Naive thymus-derived CD8-positive, alpha-beta T cell (primary cell): Measurements from ENCODE around the gene UGT2B11. TPM values are rescaled to one million over a fixed set of nuclear protein-coding genes. Genes with fewer than 3 reads are reported as not detected.
"Not testable (repeated sequence)": the region's sequence is repeated elsewhere in the genome, so short reads cannot be mapped to it uniquely, and the experiment has no call there.

ENCODE experiments used
- ATAC-seq, 2 donors: fragments of 150-1000 bp; cut with Tn5 transposase in 1 of 2; sonication (Bioruptor Pico), chemical (Tn5 transposase) in 1 of 2; 1 replicate in 1 of 2; 2 replicates in 1 of 2; pipeline ENCODE4 v1.10.0; 2021; ENCODE audit warnings: mild to moderate bottlenecking in 2 of 2, moderate library complexity in 2 of 2
- POLR2A ChIA-PET: fragments of 350-600 bp; sonication (Branson Sonifier 250); formaldehyde crosslinking; loops from one replicate; lab custom pipeline; 2021; ENCODE audit warnings: antibody characterized with exemption; lab: Charles Lee
- DNase-seq, 10 donors: peaks; one replicate each; pipeline versions ENCODE4 v3.0.0 to v3.0.0-alpha.2; 2020 to 2022
- H3K27ac Mint-ChIP-seq, 10 donors: one replicate each; pipeline ENCODE4 v1.8.0; 2020 to 2022; ENCODE audit warnings: mild to moderate bottlenecking in 10 of 10, mixed read lengths in 10 of 10, moderate library complexity in 4 of 10, inconsistent platforms in 1 of 10
- H3K27me3 Mint-ChIP-seq, 5 donors: one replicate each; pipeline ENCODE4 v1.8.0; 2021 to 2022; ENCODE audit warnings: mixed read lengths in 5 of 5
- H3K36me3 Mint-ChIP-seq, 3 donors: one replicate each; pipeline ENCODE4 v1.8.0; 2020 to 2022; ENCODE audit warnings: mixed read lengths in 3 of 3, mild to moderate bottlenecking in 2 of 3, inconsistent platforms in 1 of 3
- H3K4me1 Mint-ChIP-seq, 4 donors: one replicate each; pipeline ENCODE4 v1.8.0; 2021 to 2022; ENCODE audit warnings: mixed read lengths in 4 of 4
- H3K4me3 Mint-ChIP-seq, 10 donors: one replicate each; pipeline ENCODE4 v1.8.0; 2020 to 2022; ENCODE audit warnings: mild to moderate bottlenecking in 10 of 10, mixed read lengths in 10 of 10, moderate library complexity in 6 of 10, inconsistent platforms in 1 of 10
- H3K9me3 Mint-ChIP-seq, 9 donors: one replicate each; pipeline ENCODE4 v1.8.0; 2020 to 2022; ENCODE audit warnings: mixed read lengths in 9 of 9, mild to moderate bottlenecking in 3 of 9, inconsistent platforms in 1 of 9, moderate library complexity in 1 of 9
- polyA plus RNA-seq, 3 donors: library from polyadenylated mRNA; unstranded; fragments of 300-500 nt; fragmentation: Illumina TruSeq; gene quantifications; one replicate each; pipeline ENCODE4 v1.2.3, GENCODE V29; 2021
- total RNA-seq, 8 experiments: library from RNA in 2 of 8; stranded (reverse) in 2 of 8; gene quantifications; one replicate each; pipeline ENCODE4 v1.2.3 and lab custom pipeline; 2021 to 2026

Gene UGT2B11
- not detected for total RNA-seq
- polyA plus RNA-seq = not detected
- 0 reads per million in 6 experiments for total RNA-seq (lab: John Stamatoyannopoulos, UW)

GRCh38 chr4:69214716-69215115 lies at the start of gene UGT2B11:
UGT2B11 (minus strand) TSS chr4:69214748; CDS start chr4:69214722, 26 bp downstream.
- POLR2A ChIA-PET = no interaction called here
- Mint-ChIP-seq H3K4me3 (no peak within 1 kb of the TSS), H3K27me3 (no peaks in the 10 kb centered on the region), H3K4me1 (no peaks in the 10 kb centered on the region), H3K36me3 (no peaks in the 10 kb centered on the region), H3K27ac (no peak within 1 kb of the TSS), H3K9me3 (no peaks in the 10 kb centered on the region)
- DNase-seq (no peak), ATAC-seq (no peak)

- H3K27ac Mint-ChIP-seq, H3K4me3 Mint-ChIP-seq, ATAC-seq, H3K4me1 Mint-ChIP-seq, DNase-seq, H3K27me3 Mint-ChIP-seq, H3K36me3 Mint-ChIP-seq, POLR2A ChIA-PET: not testable (repeated sequence)
- peaks cover 0 to 11% (median 0%) of the 10 kb centered on the region in 9 donors for H3K9me3 Mint-ChIP-seq
Measured at GRCh38 chr4:69253147-69253772, 38.7 kb upstream of the UGT2B11 start.

GRCh38 chr4:69250884-69251283 lies 36.3 kb upstream of the UGT2B11 start:
- DNase-seq, H3K4me1 Mint-ChIP-seq, POLR2A ChIA-PET, H3K27me3 Mint-ChIP-seq, H3K36me3 Mint-ChIP-seq, H3K4me3 Mint-ChIP-seq, H3K27ac Mint-ChIP-seq, ATAC-seq: not testable (repeated sequence)
- peaks cover under 1 to 23% (median 10%) of the 10 kb centered on the region in 9 donors for H3K9me3 Mint-ChIP-seq

GRCh38 chr4:69242562-69243240 lies 28.2 kb upstream of the UGT2B11 start:
- H3K4me1 Mint-ChIP-seq, H3K36me3 Mint-ChIP-seq, H3K27me3 Mint-ChIP-seq, POLR2A ChIA-PET, H3K4me3 Mint-ChIP-seq, ATAC-seq, H3K27ac Mint-ChIP-seq, DNase-seq: not testable (repeated sequence)
- peaks cover 3 to 34% (median 13%) of the 10 kb centered on the region in 9 donors for H3K9me3 Mint-ChIP-seq

DNA sequence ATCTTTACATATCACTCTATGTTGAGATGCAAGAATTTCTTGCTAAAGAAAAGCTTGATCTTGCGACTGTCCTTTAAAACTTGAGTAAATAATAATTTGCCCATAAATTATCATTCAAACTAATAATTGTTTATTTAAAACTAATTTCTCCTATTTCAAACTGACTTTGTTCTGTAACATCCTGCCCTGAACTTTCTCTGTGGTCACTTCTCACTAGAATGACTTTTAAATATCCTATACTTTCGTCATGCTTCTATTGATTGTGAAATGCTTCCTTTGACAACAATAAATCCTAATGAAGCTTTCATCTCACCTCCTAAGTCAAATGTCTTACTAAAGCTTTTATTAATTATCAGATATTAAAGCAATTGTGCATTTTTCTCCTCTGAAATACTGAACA lies 27.2 kb upstream of the UGT2B11 start:
- ATAC-seq, H3K4me1 Mint-ChIP-seq, H3K27ac Mint-ChIP-seq, H3K36me3 Mint-ChIP-seq, H3K27me3 Mint-ChIP-seq, POLR2A ChIA-PET, DNase-seq, H3K4me3 Mint-ChIP-seq: not testable (repeated sequence)
- peaks cover 3 to 27% (median 13%) of the 10 kb centered on the region in 9 donors for H3K9me3 Mint-ChIP-seq

GRCh38 chr4:69240787-69241186 lies 26.2 kb upstream of the UGT2B11 start:
- H3K4me3 Mint-ChIP-seq, H3K27ac Mint-ChIP-seq, POLR2A ChIA-PET, ATAC-seq, DNase-seq, H3K27me3 Mint-ChIP-seq, H3K36me3 Mint-ChIP-seq, H3K4me1 Mint-ChIP-seq: not testable (repeated sequence)
- H3K9me3 Mint-ChIP-seq = peaks cover 2 to 18% (median 6%) of the 10 kb centered on the region in 9 donors

GRCh38 chr4:69239557-69240168 lies 25.1 kb upstream of the UGT2B11 start:
- no peaks in the 10 kb centered on the region for H3K4me1 Mint-ChIP-seq
- H3K27ac Mint-ChIP-seq = no peak overlapping the region
- peaks cover 0 to 12% (median 3%) of the 10 kb centered on the region in 9 donors for H3K9me3 Mint-ChIP-seq
- DNase-seq = no peak
- POLR2A ChIA-PET = no interaction called here
- peaks cover 0 to under 1% (median 0%) of the 10 kb centered on the region in 5 donors for H3K27me3 Mint-ChIP-seq
- no peak for ATAC-seq
- H3K36me3 Mint-ChIP-seq = no peaks in the 10 kb centered on the region
- no peak overlapping the region for H3K4me3 Mint-ChIP-seq

DNA sequence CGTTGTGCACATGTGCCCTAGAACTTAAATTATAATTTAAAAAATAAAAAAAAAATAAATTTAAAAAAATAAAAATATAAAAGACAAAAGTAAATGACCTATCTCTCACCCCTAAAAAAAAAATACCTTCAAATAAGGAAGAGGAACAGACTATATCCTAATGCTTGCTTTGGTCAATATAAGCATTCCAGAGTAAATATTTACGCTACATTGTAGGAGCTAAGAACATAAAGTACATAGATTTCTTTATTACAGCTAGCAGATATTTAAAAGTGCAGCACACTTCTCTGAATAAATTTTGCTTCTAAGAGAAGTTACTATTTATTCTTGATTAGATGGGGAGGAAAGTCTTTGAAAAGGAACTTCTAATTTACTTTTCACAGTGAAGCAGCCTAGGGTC lies 24.5 kb upstream of the UGT2B11 start:
- DNase-seq = no peak
- Mint-ChIP-seq H3K4me3 (no peak overlapping the region), H3K4me1 (no peaks in the 10 kb centered on the region), H3K27me3 (peaks cover 0 to 6% (median 0%) of the 10 kb centered on the region in 5 donors), H3K9me3 (peaks cover 0 to 18% (median 3%) of the 10 kb centered on the region in 9 donors), H3K36me3 (no peaks in the 10 kb centered on the region), H3K27ac (no peak overlapping the region)
- no peak for ATAC-seq
- POLR2A ChIA-PET = no interaction called here

GRCh38 chr4:69224891-69225290 lies 10.3 kb upstream of the UGT2B11 start:
- peaks cover 0 to 1% (median 0%) of the 10 kb centered on the region in 5 donors for H3K27me3 Mint-ChIP-seq
- H3K9me3 Mint-ChIP-seq = peaks cover 0 to 8% (median 0%) of the 10 kb centered on the region in 9 donors
- H3K4me1 Mint-ChIP-seq = no peaks in the 10 kb centered on the region
- H3K36me3 Mint-ChIP-seq = no peaks in the 10 kb centered on the region
- H3K4me3 Mint-ChIP-seq = no peak overlapping the region
- ATAC-seq (no peak), DNase-seq (no peak)
- POLR2A ChIA-PET = no interaction called here
- H3K27ac Mint-ChIP-seq = no peak overlapping the region

DNA sequence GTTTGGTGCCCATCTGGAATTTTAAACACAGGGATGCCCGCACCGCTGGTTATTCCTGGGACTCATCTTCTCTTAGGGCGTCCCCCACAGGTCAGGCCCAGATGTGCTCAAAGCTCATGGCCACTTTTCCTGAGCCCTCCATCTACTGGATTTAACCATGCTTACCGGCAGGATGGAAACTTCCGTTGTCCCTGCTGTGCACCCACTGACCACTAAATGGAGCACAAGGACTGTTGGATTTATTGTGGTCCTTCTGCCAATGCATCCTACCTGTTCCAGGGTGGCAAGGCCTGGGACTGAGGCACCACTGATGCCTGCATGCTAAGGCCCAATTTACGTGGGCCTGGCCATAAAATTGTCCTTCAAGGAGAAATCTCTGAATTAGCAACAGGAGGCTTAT lies 8.7 kb upstream of the UGT2B11 start:
- H3K27me3 Mint-ChIP-seq, ATAC-seq, POLR2A ChIA-PET, H3K4me3 Mint-ChIP-seq, H3K9me3 Mint-ChIP-seq, DNase-seq, H3K36me3 Mint-ChIP-seq, H3K4me1 Mint-ChIP-seq: not testable (repeated sequence)
- H3K27ac Mint-ChIP-seq = peak overlapping the region in 1 of 10 donors; percentile 9

DNA sequence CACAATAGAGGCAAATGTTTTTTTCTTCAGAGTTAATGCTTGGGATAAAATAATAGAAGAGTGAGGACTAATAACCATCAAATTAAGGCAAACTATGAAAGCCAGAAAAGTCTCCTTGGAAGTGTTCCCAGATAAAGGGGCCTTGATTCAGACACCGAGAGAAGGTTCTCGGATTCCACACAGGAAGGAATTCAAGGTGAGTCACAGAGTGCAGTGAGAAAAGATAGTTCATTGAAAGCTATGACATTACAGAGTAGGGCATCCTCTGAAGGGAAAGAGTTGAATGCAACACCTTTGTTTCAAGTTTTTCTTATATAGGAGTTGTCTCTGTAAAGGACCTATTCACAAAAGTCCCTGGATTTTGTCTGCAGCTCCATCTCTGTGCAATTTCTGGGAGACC lies 3.9 kb upstream of the UGT2B11 start:
- ATAC-seq, H3K36me3 Mint-ChIP-seq, H3K27me3 Mint-ChIP-seq, POLR2A ChIA-PET, DNase-seq, H3K9me3 Mint-ChIP-seq, H3K4me1 Mint-ChIP-seq, H3K4me3 Mint-ChIP-seq, H3K27ac Mint-ChIP-seq: not testable (repeated sequence)

- ATAC-seq (no peak), DNase-seq (no peak)
- Mint-ChIP-seq H3K27me3 (no peaks in the 10 kb centered on the region), H3K4me3 (no peak overlapping the region), H3K9me3 (peaks cover 0 to 3% (median 0%) of the 10 kb centered on the region in 9 donors), H3K36me3 (no peaks in the 10 kb centered on the region), H3K27ac (no peak overlapping the region), H3K4me1 (no peaks in the 10 kb centered on the region)
- POLR2A ChIA-PET = no interaction called here
Measured at GRCh38 chr4:69210911-69211310, 3.6 kb downstream of the UGT2B11 start.

GRCh38 chr4:69198506-69198905 lies 16.0 kb downstream of the UGT2B11 start:
- H3K9me3 Mint-ChIP-seq, H3K4me1 Mint-ChIP-seq, H3K36me3 Mint-ChIP-seq, ATAC-seq, POLR2A ChIA-PET, DNase-seq, H3K4me3 Mint-ChIP-seq, H3K27me3 Mint-ChIP-seq, H3K27ac Mint-ChIP-seq: not testable (repeated sequence)
